Ammon's horn (tissue), 1 donor: ENCODE results near the gene CPED1.

Source experiments
- DNase-seq: peaks from one replicate; pipeline ENCODE4 v3.0.0-alpha.2; 2016; ENCODE audit warnings: low spot score

CPED1 gene

GRCh38 chr7:121259826-121260225 is 271.3 kb downstream of the CPED1 start:
- DNase-seq, result no peak

- DNase-seq, result no peak
These were observed 272.8 kb downstream of the CPED1 start for GRCh38 chr7:121261207-121261884.

GRCh38 chr7:121262221-121262620 is 273.7 kb downstream of the CPED1 start:
- no peak for DNase-seq

- no peak for DNase-seq
These were observed 274.5 kb downstream of the CPED1 start for GRCh38 chr7:121262969-121263368.

- no peak for DNase-seq
These were observed 277.9 kb downstream of the CPED1 start for GRCh38 chr7:121266307-121266894.

- no peak for DNase-seq
These were observed 279.1 kb downstream of the CPED1 start for GRCh38 chr7:121267612-121268011.

GRCh38 chr7:121269798-121270197 is 281.3 kb downstream of the CPED1 start:
- no peak for DNase-seq

- no peak for DNase-seq
These were observed 282.6 kb downstream of the CPED1 start for GRCh38 chr7:121271098-121271497.

GRCh38 chr7:121271916-121272315 is 283.4 kb downstream of the CPED1 start:
- DNase-seq, result no peak

GRCh38 chr7:121272676-121273075 is 284.2 kb downstream of the CPED1 start:
- no peak for DNase-seq

- DNase-seq, result no peak
These were observed 285.1 kb downstream of the CPED1 start for GRCh38 chr7:121273467-121274167.

- no peak for DNase-seq
These were observed 286.0 kb downstream of the CPED1 start for GRCh38 chr7:121274467-121274866.

GRCh38 chr7:121275204-121275603 is 286.7 kb downstream of the CPED1 start:
- DNase-seq, result no peak

GRCh38 chr7:121276313-121276712 is 287.8 kb downstream of the CPED1 start:
- DNase-seq, result no peak

- no peak for DNase-seq
These were observed 289.9 kb downstream of the CPED1 start for GRCh38 chr7:121278120-121279021.

- no peak for DNase-seq
These were observed 290.6 kb downstream of the CPED1 start for GRCh38 chr7:121279060-121279620.

- DNase-seq, result no peak
These were observed 291.3 kb downstream of the CPED1 start for GRCh38 chr7:121279822-121280221.

- no peak for DNase-seq
These were observed 292.1 kb downstream of the CPED1 start for GRCh38 chr7:121280656-121281055.

- DNase-seq, result no peak
These were observed 293.6 kb downstream of the CPED1 start for GRCh38 chr7:121282129-121282528.

- DNase-seq, result no peak
These were observed 296.7 kb downstream of the CPED1 start for GRCh38 chr7:121285066-121285667.

- DNase-seq, result no peak
These were observed 297.7 kb downstream of the CPED1 start for GRCh38 chr7:121286186-121286585.
